ENCODE measurements around the gene ATOX1.

Gene ATOX1

DNA sequence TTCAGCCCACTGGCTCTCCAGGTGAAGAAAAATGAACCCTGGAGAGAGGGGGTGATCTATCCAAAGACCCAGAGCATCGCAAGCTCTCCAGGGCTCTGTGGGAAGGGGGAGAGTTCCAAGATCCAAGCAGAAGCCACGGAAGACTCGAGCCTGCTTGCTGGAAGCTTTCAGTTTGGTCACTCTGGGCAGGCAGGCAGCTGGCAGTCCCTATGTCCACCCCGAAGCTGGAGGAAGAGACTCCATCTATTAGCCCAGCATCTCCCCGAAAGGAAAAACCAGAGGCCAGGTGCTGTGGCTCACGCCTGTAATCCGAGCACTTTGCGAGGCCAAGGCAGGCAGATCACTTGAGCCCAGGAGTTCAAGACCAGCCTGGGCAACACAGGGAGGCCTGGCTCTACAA lies 61.0 kb downstream of the ATOX1 start:
- DNase-seq (ENCODE audit: low read depth): no peak

- DNase-seq (ENCODE audit: low read depth): no peak
Measured at GRCh38 chr5:151696470-151697061, 61.9 kb downstream of the ATOX1 start.

DNA sequence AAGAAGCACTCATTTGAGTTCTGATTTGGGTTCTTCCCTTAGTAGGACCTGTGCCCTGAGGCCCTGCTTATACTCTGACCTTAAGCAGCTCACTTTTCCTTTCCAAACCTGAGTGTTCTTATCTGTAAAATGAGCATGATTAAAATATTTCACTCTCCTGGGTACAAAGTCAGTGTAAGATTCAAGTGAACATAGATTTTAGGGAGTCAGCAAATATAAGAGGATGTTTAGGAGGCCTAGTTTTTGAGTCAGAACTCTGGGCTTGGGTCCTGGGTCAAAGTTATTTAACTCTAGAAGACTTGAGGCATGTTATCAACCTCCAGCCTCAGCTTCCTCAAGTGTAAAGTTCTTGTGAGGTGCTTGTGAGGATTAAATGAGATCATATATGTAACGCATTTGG lies 63.0 kb downstream of the ATOX1 start:
- no peak for DNase-seq (ENCODE audit: low read depth)

- no peak for DNase-seq (ENCODE audit: low read depth)
Measured at GRCh38 chr5:151694035-151694485, 64.4 kb downstream of the ATOX1 start.

Measured in CMK (cell line).